OCI-LY7 (cell line): ENCODE measurements around the gene TRHDE. TPM values are rescaled to one million over a fixed set of nuclear protein-coding genes. Genes with fewer than 3 reads are reported as not detected.

Experiments used
- BruUV-seq: library from RNA; stranded (reverse); fragments of 400-500 nt; replicated peaks from 2 replicates; lab custom pipeline; 2021; lab: Mats Ljungman, UMichigan
- CTCF ChIA-PET: fragments of 300-600 bp; sonication (Branson Sonifier 250); formaldehyde crosslinking; loops from one replicate; lab custom pipeline; 2022; ENCODE audit warnings: antibody characterized with exemption; ENCODE audit not compliant: unreplicated experiment; lab: Charles Lee
- POLR2A ChIA-PET: fragments of 300-600 bp; sonication (Branson Sonifier 250); formaldehyde crosslinking; loops from one replicate; lab custom pipeline; 2022; ENCODE audit warnings: antibody characterized with exemption; lab: Charles Lee
- DNase-seq: peaks from one replicate; pipeline ENCODE4 v3.0.0-alpha.2; 2015; ENCODE audit warnings: low spot score
- H2AFZ ChIP-seq: fragments of 200-600 bp; sonication (generic), shearing (Covaris generic); 2 replicates; pipeline ENCODE4 v1.6.1; 2014; ENCODE audit warnings: mild to moderate bottlenecking, antibody characterized with exemption, low read length, moderate library complexity
- H3K27ac ChIP-seq: fragments of 200-600 bp; sonication (generic); 2 replicates; pipeline ENCODE4 v1.5.1; 2014; ENCODE audit warnings: mixed run types, low read depth, mild to moderate bottlenecking, moderate library complexity, low read length, inconsistent platforms; ENCODE audit not compliant: poor library complexity, severe bottlenecking
- H3K36me3 ChIP-seq: fragments of 200-600 bp; sonication (generic); 2 replicates; pipeline ENCODE4 v1.6.1; 2014; ENCODE audit warnings: mild to moderate bottlenecking, antibody characterized with exemption, low read length, moderate library complexity, mixed read lengths; ENCODE audit not compliant: insufficient read depth
- H3K4me1 ChIP-seq: fragments of 200-600 bp; sonication (generic); 2 replicates; pipeline ENCODE4 v1.5.1; 2014; ENCODE audit warnings: mild to moderate bottlenecking, low read length; ENCODE audit not compliant: insufficient read depth, poor library complexity, severe bottlenecking
- H3K4me2 ChIP-seq: fragments of 200-600 bp; sonication (generic); 2 replicates; pipeline ENCODE4 v1.6.1; 2014; ENCODE audit warnings: mild to moderate bottlenecking, low read length
- H3K4me3 ChIP-seq: fragments of 200-600 bp; sonication (generic); 2 replicates; pipeline ENCODE4 v1.5.1; 2014; ENCODE audit warnings: mild to moderate bottlenecking, low read depth, low read length; ENCODE audit not compliant: poor library complexity, severe bottlenecking
- H3K79me2 ChIP-seq: fragments of 200-600 bp; sonication (generic); 2 replicates; pipeline ENCODE4 v1.6.1; 2016; ENCODE audit warnings: low read depth, mild to moderate bottlenecking, low read length, moderate library complexity, mixed read lengths; ENCODE audit not compliant: insufficient read depth
- H3K9me2 ChIP-seq: fragments of 200-600 bp; sonication (generic); 2 replicates; pipeline ENCODE4 v1.6.1; 2016; ENCODE audit warnings: mild to moderate bottlenecking, low read length, mixed read lengths; ENCODE audit not compliant: insufficient read depth
- H3K9me3 ChIP-seq: fragments of 200-600 bp; sonication (generic); 2 replicates; pipeline ENCODE4 v1.6.1; 2014; ENCODE audit warnings: mild to moderate bottlenecking, mixed run types, low read length, mixed read lengths
- H4K20me1 ChIP-seq: fragments of 200-600 bp; sonication (generic); 2 replicates; pipeline ENCODE4 v1.6.1; 2014; ENCODE audit warnings: mild to moderate bottlenecking, antibody characterized with exemption, low read length, moderate library complexity, mixed read lengths; ENCODE audit not compliant: insufficient read depth
- EZH2phosphoT487 ChIP-seq: fragments of 200-600 bp; sonication (generic); IDR thresholded peaks from 2 replicates; pipeline ENCODE4 v1.6.1; 2018; ENCODE audit warnings: low read depth, borderline replicate concordance, mild to moderate bottlenecking, mixed run types, antibody characterized with exemption, low read length, moderate library complexity, mixed read lengths
- intact Hi-C: fragments of 100-400 bp; cut with micrococcal nuclease; formaldehyde crosslinking; loops from one replicate; pipeline ENCODE4 v1.10.0; 2022; ENCODE audit not compliant: unreplicated experiment
- total RNA-seq, 2 experiments: library from RNA; depleted of rRNA in 1 of 2; stranded (reverse); fragments of >200 nt in 1 of 2; shearing (Covaris generic) in 1 of 2; gene quantifications; 2 replicates each; pipeline ENCODE4 v1.2.3, GENCODE V29; 2014 to 2022
- TF ChIP-seq, protein P1 (sequence below): fragments of 200-600 bp; sonication (generic); conservative IDR thresholded peaks from 2 replicates; pipeline ENCODE4 v1.5.1; 2014; ENCODE audit warnings: mild to moderate bottlenecking, antibody characterized with exemption, low read length, moderate library complexity, mixed read lengths

TRHDE gene
- total RNA-seq, 2 experiments from 2014 or later: not detected

GRCh38 chr12:72295744-72296143 lies 23.6 kb downstream of the TRHDE start:
- Histone ChIP-seq H3K9me2 (no peaks in the 10 kb centered on the region), H3K4me2 (no peak overlapping the region), H3K27ac (no peak overlapping the region), H2AFZ (no peak overlapping the region), H3K4me1 (no peaks in the 10 kb centered on the region), H3K4me3 (no peak overlapping the region), H3K36me3 (no peaks in the 10 kb centered on the region), H3K9me3 (no peaks in the 10 kb centered on the region), H3K79me2 (no peaks in the 10 kb centered on the region), H4K20me1 (no peaks in the 10 kb centered on the region)
- CTCF ChIA-PET: no interaction called here
- TF ChIP-seq, protein P1, sequence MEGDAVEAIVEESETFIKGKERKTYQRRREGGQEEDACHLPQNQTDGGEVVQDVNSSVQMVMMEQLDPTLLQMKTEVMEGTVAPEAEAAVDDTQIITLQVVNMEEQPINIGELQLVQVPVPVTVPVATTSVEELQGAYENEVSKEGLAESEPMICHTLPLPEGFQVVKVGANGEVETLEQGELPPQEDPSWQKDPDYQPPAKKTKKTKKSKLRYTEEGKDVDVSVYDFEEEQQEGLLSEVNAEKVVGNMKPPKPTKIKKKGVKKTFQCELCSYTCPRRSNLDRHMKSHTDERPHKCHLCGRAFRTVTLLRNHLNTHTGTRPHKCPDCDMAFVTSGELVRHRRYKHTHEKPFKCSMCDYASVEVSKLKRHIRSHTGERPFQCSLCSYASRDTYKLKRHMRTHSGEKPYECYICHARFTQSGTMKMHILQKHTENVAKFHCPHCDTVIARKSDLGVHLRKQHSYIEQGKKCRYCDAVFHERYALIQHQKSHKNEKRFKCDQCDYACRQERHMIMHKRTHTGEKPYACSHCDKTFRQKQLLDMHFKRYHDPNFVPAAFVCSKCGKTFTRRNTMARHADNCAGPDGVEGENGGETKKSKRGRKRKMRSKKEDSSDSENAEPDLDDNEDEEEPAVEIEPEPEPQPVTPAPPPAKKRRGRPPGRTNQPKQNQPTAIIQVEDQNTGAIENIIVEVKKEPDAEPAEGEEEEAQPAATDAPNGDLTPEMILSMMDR: no peak
- no peak for TF ChIP-seq EZH2phosphoT487
- POLR2A ChIA-PET: no interaction called here
- no peak for DNase-seq
- intact Hi-C loops: no loop called here
- no TSS peak for BruUV-seq

- Histone ChIP-seq H3K27ac (no peak overlapping the region), H3K79me2 (no peaks in the 10 kb centered on the region), H3K4me3 (no peak overlapping the region), H3K36me3 (no peaks in the 10 kb centered on the region), H3K4me2 (no peak overlapping the region), H3K9me2 (no peaks in the 10 kb centered on the region), H3K9me3 (no peaks in the 10 kb centered on the region), H3K4me1 (no peaks in the 10 kb centered on the region), H2AFZ (no peak overlapping the region), H4K20me1 (no peaks in the 10 kb centered on the region)
- TF ChIP-seq, protein P1: no peak
- TF ChIP-seq EZH2phosphoT487: no peak
- ChIA-PET POLR2A (no interaction called here), CTCF (no interaction called here)
- intact Hi-C loops: no loop called here
- DNase-seq: no peak
- no TSS peak for BruUV-seq
Measured at GRCh38 chr12:72296389-72296788, 24.2 kb downstream of the TRHDE start.

DNA sequence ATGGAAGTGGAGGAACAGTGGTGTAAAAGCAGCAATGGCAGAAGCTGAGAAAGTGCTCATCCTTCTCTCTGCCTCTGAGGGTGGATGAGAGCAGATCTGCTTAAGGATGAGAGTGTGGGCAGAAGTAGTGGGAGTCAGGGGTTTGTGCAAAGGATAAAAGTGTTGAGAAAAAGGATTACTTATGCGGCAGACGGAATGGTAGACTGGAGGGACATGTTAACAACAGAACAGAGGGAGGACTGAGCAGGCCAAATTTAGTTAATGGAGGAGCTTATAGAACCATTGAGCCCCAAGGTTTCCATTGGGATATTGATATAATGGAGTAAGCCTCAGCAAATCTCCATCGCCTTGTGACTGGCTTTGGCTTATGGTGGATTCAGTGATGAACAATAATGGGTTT lies 25.5 kb downstream of the TRHDE start:
- no peaks in the 10 kb centered on the region for H3K9me3 ChIP-seq
- H3K79me2 ChIP-seq: no peaks in the 10 kb centered on the region
- intact Hi-C loops: no loop called here
- CTCF ChIA-PET: no interaction called here
- no peak overlapping the region for H3K4me2 ChIP-seq
- H4K20me1 ChIP-seq: no peaks in the 10 kb centered on the region
- POLR2A ChIA-PET: no interaction called here
- H3K4me3 ChIP-seq: no peak overlapping the region
- no peaks in the 10 kb centered on the region for H3K36me3 ChIP-seq
- BruUV-seq: no TSS peak
- no peak overlapping the region for H3K27ac ChIP-seq
- H3K4me1 ChIP-seq: no peaks in the 10 kb centered on the region
- TF ChIP-seq, protein P1: no peak
- no peak for TF ChIP-seq EZH2phosphoT487
- H3K9me2 ChIP-seq: no peaks in the 10 kb centered on the region
- H2AFZ ChIP-seq: no peak overlapping the region
- no peak for DNase-seq
